Mucosa of gallbladder (tissue), 1 donor: ENCODE data around the gene SETBP1. TPM values are rescaled to one million over a fixed set of nuclear protein-coding genes. Genes with fewer than 3 reads are reported as not detected.

Experiments
- DNase-seq: peaks from one replicate; pipeline ENCODE4 v3.0.0-alpha.2; 2020; ENCODE audit warnings: low spot score
- total RNA-seq: library from RNA; stranded (reverse); gene quantifications from one replicate; pipeline ENCODE4 v1.2.1, GENCODE V29; 2021
- donor health status: DM: no; HTN: no; CAD: no.

SETBP1 gene
- total RNA-seq, 1 donor from 2014 or later: 36.2 TPM

- no peak for DNase-seq
These were observed 135.4 kb downstream of the SETBP1 start for GRCh38 chr18:44816050-44816449.

- no peak for DNase-seq
These were observed 135.8 kb downstream of the SETBP1 start for GRCh38 chr18:44816477-44816876.

- DNase-seq: no peak
These were observed 137.3 kb downstream of the SETBP1 start for GRCh38 chr18:44817831-44818473.

- DNase-seq: no peak
These were observed 138.1 kb downstream of the SETBP1 start for GRCh38 chr18:44818668-44819403.

- peak; percentile 63 for DNase-seq
These were observed 139.3 kb downstream of the SETBP1 start for GRCh38 chr18:44819944-44820510.

GRCh38 chr18:44821924-44822323, 141.2 kb downstream of the SETBP1 start:
- DNase-seq: no peak

- DNase-seq: no peak
These were observed 142.6 kb downstream of the SETBP1 start for GRCh38 chr18:44823286-44823685.

GRCh38 chr18:44823782-44824181, 143.1 kb downstream of the SETBP1 start:
- no peak for DNase-seq

- no peak for DNase-seq
These were observed 144.2 kb downstream of the SETBP1 start for GRCh38 chr18:44824884-44825283.

GRCh38 chr18:44826418-44827259, 146.0 kb downstream of the SETBP1 start:
- peak; percentile 87 for DNase-seq

- DNase-seq: no peak
These were observed 147.4 kb downstream of the SETBP1 start for GRCh38 chr18:44828080-44828479.

GRCh38 chr18:44830581-44830980, 149.9 kb downstream of the SETBP1 start:
- no peak for DNase-seq

GRCh38 chr18:44833786-44834185, 153.1 kb downstream of the SETBP1 start:
- DNase-seq: no peak

- no peak for DNase-seq
These were observed 154.3 kb downstream of the SETBP1 start for GRCh38 chr18:44834867-44835469.

GRCh38 chr18:44835703-44836102, 155.0 kb downstream of the SETBP1 start:
- DNase-seq: peak; percentile 46

GRCh38 chr18:44836263-44836662, 155.6 kb downstream of the SETBP1 start:
- no peak for DNase-seq

GRCh38 chr18:44837482-44838180, 156.9 kb downstream of the SETBP1 start:
- DNase-seq: no peak

GRCh38 chr18:44838971-44839666, 158.4 kb downstream of the SETBP1 start:
- peak; percentile 65 for DNase-seq

- DNase-seq: peak; percentile 17
These were observed 159.5 kb downstream of the SETBP1 start for GRCh38 chr18:44840058-44840790.

GRCh38 chr18:44841221-44841620, 160.5 kb downstream of the SETBP1 start:
- DNase-seq: no peak
